Activated T-helper 1 cell treated with anti-CD3 and anti-CD28 coated beads, Interleukin-12 subunit alpha, Interleukin-12 subunit beta, Interleukin-2, Interleukin-4 antibody, amounts not matched to agents 30 ng/mL and 10 ng/mL and 1 ng/mL, durations not matched to agents 14 hours and 24 hours and 36 hours (primary cell): ENCODE data around the gene ZNF891. TPM values are rescaled to one million over a fixed set of nuclear protein-coding genes. Genes with fewer than 3 reads are reported as not detected.

Source experiments
- DNase-seq: peaks from one replicate; pipeline ENCODE4 v3.0.0; 2021; ENCODE audit warnings: low spot score
- H3K27ac Mint-ChIP-seq: one replicate; pipeline ENCODE4 v1.8.0; 2021; ENCODE audit warnings: mild to moderate bottlenecking, mixed read lengths
- H3K27me3 Mint-ChIP-seq: one replicate; pipeline ENCODE4 v1.8.0; 2022; ENCODE audit warnings: mild to moderate bottlenecking, moderate library complexity, mixed read lengths; ENCODE audit not compliant: insufficient read depth
- H3K36me3 Mint-ChIP-seq: one replicate; pipeline ENCODE4 v1.8.0; 2021; ENCODE audit warnings: low read depth, mixed read lengths
- H3K4me1 Mint-ChIP-seq: one replicate; pipeline ENCODE4 v1.8.0; 2021; ENCODE audit warnings: low read depth, mixed read lengths
- H3K4me3 Mint-ChIP-seq: one replicate; pipeline ENCODE4 v1.8.0; 2021; ENCODE audit warnings: mild to moderate bottlenecking, moderate library complexity, mixed read lengths
- H3K9me3 Mint-ChIP-seq: one replicate; pipeline ENCODE4 v1.8.0; 2021; ENCODE audit warnings: mixed read lengths
- intact Hi-C: fragments of 100-400 bp; cut with micrococcal nuclease; formaldehyde crosslinking; loops from one replicate; pipeline ENCODE4 v1.15.1; 2024
- total RNA-seq: library from RNA; stranded (reverse); gene quantifications from 2 replicates; pipeline ENCODE4 v1.2.3, GENCODE V29; 2022

Gene ZNF891
- total RNA-seq, 1 donor from 2014 or later, result 2.4 TPM

DNA sequence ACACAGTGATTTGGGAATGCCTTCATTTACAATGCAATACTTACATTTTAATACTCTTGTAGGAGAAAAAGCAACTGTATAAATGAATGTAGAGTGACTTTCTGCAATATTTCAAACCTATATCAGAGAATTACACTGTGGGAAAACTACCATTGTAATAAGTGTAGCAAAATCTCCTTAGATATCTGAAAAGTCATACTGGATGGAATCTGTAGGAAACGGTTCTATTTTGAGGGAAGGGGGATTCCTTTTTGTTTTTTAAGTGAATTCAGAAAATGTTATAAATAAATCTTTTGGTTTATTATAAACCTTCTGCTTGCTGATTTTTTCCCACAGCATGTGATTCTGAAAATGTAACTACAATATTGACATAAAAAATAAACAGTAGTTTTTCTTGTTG, 23.0 kb downstream of the ZNF891 start:
- no peaks in the 10 kb centered on the region for H3K27me3 Mint-ChIP-seq
- H3K9me3 Mint-ChIP-seq, result peaks cover 79% of the 10 kb centered on the region
- peaks cover 60% of the 10 kb centered on the region for H3K36me3 Mint-ChIP-seq
- H3K4me1 Mint-ChIP-seq, result no peaks in the 10 kb centered on the region
- no peak overlapping the region for H3K4me3 Mint-ChIP-seq
- intact Hi-C loops, result no loop called here
- H3K27ac Mint-ChIP-seq, result no peak overlapping the region
- DNase-seq, result no peak

DNA sequence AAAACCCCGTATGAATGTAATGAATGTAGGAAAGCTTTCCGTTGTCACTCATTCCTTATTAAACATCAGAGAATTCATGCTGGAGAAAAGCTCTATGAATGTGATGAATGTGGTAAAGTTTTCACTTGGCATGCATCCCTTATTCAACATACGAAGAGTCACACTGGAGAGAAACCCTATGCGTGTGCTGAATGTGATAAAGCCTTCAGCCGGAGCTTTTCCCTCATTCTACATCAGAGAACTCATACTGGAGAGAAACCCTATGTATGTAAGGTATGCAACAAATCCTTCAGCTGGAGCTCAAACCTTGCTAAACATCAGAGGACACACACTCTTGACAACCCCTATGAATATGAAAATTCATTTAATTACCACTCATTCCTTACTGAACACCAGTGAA, 23.8 kb downstream of the ZNF891 start:
- H3K27ac Mint-ChIP-seq, result no peak overlapping the region
- no peaks in the 10 kb centered on the region for H3K27me3 Mint-ChIP-seq

DNA sequence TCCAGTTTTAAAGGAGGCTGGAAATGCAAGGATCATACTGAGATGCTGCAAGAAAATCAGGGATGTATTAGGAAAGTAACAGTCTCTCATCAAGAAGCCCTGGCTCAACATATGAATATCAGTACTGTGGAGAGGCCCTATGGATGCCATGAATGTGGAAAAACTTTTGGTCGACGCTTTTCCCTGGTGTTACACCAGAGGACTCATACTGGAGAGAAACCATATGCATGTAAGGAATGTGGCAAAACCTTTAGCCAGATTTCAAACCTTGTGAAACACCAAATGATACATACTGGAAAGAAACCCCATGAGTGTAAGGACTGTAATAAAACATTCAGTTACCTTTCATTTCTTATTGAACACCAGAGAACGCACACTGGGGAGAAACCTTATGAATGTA, 24.5 kb downstream of the ZNF891 start:
- H3K36me3 Mint-ChIP-seq, result peaks cover 71% of the 10 kb centered on the region
- no peak overlapping the region for H3K27ac Mint-ChIP-seq
- H3K27me3 Mint-ChIP-seq, result no peaks in the 10 kb centered on the region
- intact Hi-C loops, result no loop called here
- no peaks in the 10 kb centered on the region for H3K4me1 Mint-ChIP-seq
- H3K9me3 Mint-ChIP-seq, result peaks cover 83% of the 10 kb centered on the region
- no peak overlapping the region for H3K4me3 Mint-ChIP-seq
- DNase-seq, result no peak

More for the DNA sequence above, 23.8 kb downstream of the ZNF891 start:
- DNase-seq, result no peak
- Mint-ChIP-seq H3K4me1 (no peaks in the 10 kb centered on the region), H3K9me3 (peaks cover 83% of the 10 kb centered on the region), H3K4me3 (no peak overlapping the region), H3K36me3 (peaks cover 66% of the 10 kb centered on the region)
- intact Hi-C loops, result no loop called here

DNA sequence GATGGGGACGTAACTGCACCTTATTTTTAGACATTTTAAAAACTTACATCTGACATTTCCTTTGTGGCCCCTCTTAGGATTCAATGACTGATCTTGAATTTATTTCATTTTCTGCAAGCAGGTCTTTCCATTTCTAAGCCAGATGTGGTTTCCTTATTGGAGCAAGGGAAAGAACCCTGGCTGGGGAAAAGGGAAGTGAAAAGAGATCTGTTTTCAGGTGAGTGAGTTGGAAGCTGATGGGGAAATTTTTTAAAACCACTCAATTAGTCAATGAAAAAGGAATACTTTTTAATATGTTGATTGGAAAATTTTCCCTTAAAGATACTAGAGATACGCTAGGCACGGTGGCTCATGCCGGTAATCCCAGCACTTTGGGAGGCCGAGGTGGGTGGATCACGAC, 46.7 kb downstream of the ZNF891 start:
- DNase-seq, result no peak
- Mint-ChIP-seq H3K36me3 (peaks cover 61% of the 10 kb centered on the region), H3K9me3 (peaks cover 50% of the 10 kb centered on the region), H3K27me3 (no peaks in the 10 kb centered on the region), H3K27ac (no peak overlapping the region), H3K4me1 (no peaks in the 10 kb centered on the region), H3K4me3 (no peak overlapping the region)
- intact Hi-C loops, result no loop called here

DNA sequence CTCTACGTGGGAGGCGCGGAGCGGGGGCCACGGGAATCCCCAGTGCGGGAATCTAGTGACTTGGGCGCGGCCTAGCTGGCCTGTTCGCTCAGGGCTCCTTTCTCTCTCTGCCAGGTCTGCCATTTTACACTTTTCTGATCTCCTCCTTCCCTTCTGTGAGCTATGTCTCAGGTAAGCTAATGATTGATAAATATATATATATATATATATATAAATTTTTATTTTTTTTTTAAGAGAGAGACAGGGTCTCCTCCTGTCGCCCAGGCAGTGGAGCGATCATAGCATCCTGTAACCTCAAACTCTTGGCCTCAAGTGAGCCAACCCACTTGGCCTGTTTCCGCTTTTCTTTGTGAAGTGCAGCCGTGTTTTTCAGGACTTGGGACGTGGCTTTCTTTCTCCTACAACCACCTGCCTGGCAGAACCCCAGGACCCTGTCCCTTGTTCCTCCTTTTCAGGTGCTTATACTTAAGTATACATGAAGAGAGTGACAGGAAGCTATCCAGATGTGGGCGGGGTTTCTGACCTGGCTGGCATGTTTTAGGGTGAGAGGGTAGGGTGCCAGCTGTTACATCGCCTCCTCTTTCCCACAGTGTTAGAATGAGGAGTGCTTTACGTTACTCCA, 48.8 kb downstream of the ZNF891 start:
- Mint-ChIP-seq H3K27ac (peak overlapping the region; percentile 84), H3K4me3 (no peak overlapping the region), H3K9me3 (peaks cover 50% of the 10 kb centered on the region), H3K36me3 (peaks cover 42% of the 10 kb centered on the region), H3K27me3 (no peaks in the 10 kb centered on the region), H3K4me1 (no peaks in the 10 kb centered on the region)
- DNase-seq, result no peak
- intact Hi-C loops, result no loop called here

DNA sequence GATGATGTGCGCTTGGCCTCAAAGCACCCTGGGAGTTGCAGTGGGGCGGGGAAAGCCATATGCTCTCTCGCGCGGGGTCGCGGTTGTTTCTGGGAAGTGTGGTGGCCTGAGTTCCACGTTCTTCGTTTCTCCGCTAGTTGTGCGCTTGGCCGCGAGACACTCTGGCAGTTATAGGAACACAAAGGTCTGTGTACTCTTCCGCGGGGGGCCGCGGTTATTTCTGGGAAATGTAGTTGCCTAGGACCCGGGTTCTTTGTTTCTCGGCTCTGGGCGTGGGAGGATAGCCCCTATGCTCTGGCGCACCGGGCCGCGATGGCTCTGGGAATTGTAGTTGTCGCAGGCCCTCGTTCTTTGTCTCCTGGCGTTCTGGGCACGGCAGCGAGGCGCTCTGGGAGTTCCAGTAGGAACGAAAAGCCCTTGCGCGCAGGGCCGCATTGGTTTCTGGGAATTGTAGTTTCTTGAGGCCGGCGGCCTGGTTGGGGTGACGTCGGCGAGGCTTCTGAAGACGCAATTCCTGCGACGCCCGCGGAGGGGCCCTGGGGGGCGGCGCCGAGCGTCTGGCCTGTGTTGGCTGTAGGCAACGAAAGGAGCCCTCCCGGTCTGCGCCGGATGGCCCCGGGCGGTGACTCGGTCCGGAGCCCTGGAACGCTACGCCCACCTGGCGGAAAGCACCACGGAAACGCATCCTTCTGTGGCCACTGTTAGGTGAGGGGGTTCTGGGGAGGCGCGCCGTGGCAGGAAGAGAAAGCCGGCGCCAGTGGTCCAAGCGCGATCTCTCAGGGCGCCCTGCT, 49.5 kb downstream of the ZNF891 start, which contains the start of gene ZNF140:
TSS of gene ZNF140 (plus strand) at position 556 of the 791 bp plus-strand sequence. CDS start 398 bp downstream, outside the sequence.
- peak; percentile 93 for DNase-seq
- H3K36me3 Mint-ChIP-seq, result peaks cover 37% of the 10 kb centered on the region
- H3K27ac Mint-ChIP-seq, result peak within 1 kb of the TSS; percentile 84
- no peaks in the 10 kb centered on the region for H3K27me3 Mint-ChIP-seq
- H3K4me3 Mint-ChIP-seq, result no peak within 1 kb of the TSS
- intact Hi-C loops, result loop anchor here (1.0 kb wide), 8 partner anchors 43 to 251 kb away; partner anchors contain the start of genes CHFR, ZNF10, ZNF26 and ZNF268
- H3K4me1 Mint-ChIP-seq, result no peaks in the 10 kb centered on the region
- peaks cover 49% of the 10 kb centered on the region for H3K9me3 Mint-ChIP-seq

DNA sequence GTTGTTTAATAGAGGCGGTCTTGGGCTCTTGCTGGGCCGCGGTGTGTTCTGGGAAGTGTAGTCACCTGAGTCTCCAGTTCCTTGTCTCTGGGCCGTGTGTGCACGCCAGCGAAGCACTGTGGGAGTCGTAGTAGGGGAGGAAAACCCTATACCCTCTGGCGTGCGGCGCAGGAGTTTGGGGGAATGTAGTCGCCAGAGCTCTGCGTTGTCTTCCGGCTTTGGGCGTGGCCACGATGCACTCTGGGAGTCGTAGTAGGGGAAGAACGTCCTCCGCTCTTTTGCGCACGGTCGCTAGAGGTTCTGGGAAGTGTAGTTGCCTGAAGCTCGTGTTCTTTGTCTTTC, 50.1 kb downstream of the ZNF891 start:
- H3K4me3 Mint-ChIP-seq, result no peak overlapping the region
- H3K27me3 Mint-ChIP-seq, result no peaks in the 10 kb centered on the region
- H3K36me3 Mint-ChIP-seq, result peaks cover 33% of the 10 kb centered on the region
- H3K27ac Mint-ChIP-seq, result no peak overlapping the region
- peak; percentile 95 for DNase-seq
- no peaks in the 10 kb centered on the region for H3K4me1 Mint-ChIP-seq
- intact Hi-C loops, result loop anchor here (1.0 kb wide), 8 partner anchors 43 to 251 kb away; partner anchors contain the start of genes CHFR, ZNF10, ZNF26 and ZNF268
- peaks cover 50% of the 10 kb centered on the region for H3K9me3 Mint-ChIP-seq

DNA sequence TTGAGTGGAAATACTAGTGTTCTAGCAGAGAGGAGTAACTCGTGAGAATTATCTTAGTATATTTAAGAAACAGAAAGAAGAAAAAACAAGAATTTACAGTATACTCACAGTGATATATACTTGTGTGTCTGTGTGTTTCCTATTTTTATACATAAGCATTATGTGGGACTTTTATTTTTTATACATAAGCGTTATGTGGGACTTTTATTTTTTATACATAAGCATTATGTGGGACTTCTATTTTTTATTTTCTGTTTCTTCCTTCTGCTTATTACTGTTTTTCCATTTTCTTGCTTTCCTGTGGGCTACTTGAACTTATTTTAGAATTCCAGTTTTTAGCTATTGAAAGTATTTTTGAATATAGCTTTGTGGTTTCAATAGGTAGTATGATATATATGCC, 56.2 kb downstream of the ZNF891 start:
- DNase-seq, result no peak
- no peak overlapping the region for H3K27ac Mint-ChIP-seq
- intact Hi-C loops, result no loop called here
- no peaks in the 10 kb centered on the region for H3K4me1 Mint-ChIP-seq
- H3K36me3 Mint-ChIP-seq, result peaks cover 2% of the 10 kb centered on the region
- no peak overlapping the region for H3K4me3 Mint-ChIP-seq
- H3K9me3 Mint-ChIP-seq, result peaks cover 54% of the 10 kb centered on the region
- no peaks in the 10 kb centered on the region for H3K27me3 Mint-ChIP-seq

DNA sequence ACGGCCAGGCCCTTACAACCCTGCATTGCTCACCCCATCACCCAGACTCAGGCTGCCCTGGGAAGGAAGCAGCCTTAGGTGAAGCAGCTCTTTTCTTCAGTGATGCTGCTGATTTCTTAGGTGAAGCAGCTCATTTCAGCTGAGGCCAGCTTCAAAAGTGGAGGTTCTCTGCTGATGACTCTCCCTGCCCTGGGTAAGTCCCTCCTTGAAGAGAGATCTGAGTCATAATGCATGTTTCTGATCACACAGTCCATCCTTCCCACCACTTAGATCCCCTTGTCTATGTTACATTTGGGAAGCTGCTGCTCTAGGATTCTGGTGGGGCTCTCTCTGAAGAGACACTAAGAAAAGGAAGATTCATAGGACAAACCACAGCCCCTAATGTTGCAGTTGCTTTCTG, 66.5 kb downstream of the ZNF891 start:
- Mint-ChIP-seq H3K4me3 (no peak overlapping the region), H3K36me3 (peaks cover 9% of the 10 kb centered on the region), H3K4me1 (no peaks in the 10 kb centered on the region), H3K27me3 (no peaks in the 10 kb centered on the region), H3K27ac (no peak overlapping the region), H3K9me3 (peaks cover 68% of the 10 kb centered on the region)
- intact Hi-C loops, result no loop called here
- DNase-seq, result no peak

DNA sequence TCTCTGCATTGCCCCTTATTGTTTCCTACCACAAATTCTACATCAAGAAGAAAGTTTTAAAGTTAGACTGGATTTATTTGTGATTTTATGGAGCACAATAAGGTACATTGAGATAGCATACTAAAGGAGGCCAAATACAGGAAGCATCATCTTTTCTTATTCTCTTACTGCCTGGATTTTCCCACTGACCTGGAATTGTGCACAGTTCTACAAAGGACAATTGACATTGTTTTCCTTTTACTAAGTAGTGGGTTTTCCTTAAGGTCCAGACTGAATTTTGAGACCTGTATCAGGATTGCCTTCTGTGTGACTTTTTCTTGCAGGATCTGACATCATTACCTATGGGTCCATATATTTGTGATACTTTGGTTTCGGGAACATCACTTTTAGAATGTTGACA, 68.1 kb downstream of the ZNF891 start:
- H3K27me3 Mint-ChIP-seq, result no peaks in the 10 kb centered on the region
- intact Hi-C loops, result no loop called here
- no peak for DNase-seq
- H3K4me3 Mint-ChIP-seq, result no peak overlapping the region
- peaks cover 24% of the 10 kb centered on the region for H3K36me3 Mint-ChIP-seq
- H3K4me1 Mint-ChIP-seq, result no peaks in the 10 kb centered on the region
- peaks cover 73% of the 10 kb centered on the region for H3K9me3 Mint-ChIP-seq
- H3K27ac Mint-ChIP-seq, result no peak overlapping the region

DNA sequence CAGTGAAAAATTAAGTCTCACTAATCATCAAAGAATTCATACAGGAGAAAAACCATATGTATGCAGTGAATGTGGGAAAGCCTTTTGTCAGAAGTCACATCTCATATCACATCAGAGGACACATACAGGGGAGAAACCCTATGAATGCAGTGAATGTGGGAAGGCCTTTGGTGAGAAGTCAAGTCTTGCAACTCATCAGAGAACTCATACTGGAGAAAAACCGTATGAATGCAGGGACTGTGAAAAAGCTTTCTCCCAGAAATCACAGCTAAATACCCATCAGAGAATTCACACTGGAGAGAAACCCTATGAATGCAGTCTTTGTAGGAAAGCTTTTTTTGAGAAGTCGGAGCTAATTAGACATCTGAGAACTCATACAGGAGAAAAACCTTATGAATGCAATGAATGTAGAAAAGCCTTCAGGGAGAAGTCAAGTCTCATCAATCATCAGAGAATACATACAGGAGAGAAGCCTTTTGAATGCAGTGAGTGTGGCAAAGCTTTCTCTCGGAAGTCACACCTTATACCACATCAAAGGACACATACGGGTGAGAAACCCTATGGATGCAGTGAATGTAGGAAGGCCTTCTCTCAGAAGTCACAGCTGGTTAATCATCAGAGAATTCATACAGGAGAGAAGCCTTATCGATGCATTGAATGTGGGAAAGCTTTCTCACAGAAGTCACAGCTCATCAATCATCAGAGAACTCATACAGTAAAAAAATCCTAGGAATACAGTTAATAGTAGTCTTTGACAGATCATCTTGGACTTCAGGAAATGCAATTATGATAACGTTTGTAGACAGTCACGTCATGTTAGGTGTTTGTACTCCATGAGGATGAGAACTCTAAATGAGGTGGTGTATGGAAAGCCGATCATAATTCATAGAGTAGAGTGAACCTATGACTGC, 71.6 kb downstream of the ZNF891 start:
- no peaks in the 10 kb centered on the region for H3K4me1 Mint-ChIP-seq
- H3K36me3 Mint-ChIP-seq, result peaks cover 35% of the 10 kb centered on the region
- no peak overlapping the region for H3K4me3 Mint-ChIP-seq
- no peaks in the 10 kb centered on the region for H3K27me3 Mint-ChIP-seq
- H3K9me3 Mint-ChIP-seq, result peaks cover 65% of the 10 kb centered on the region
- intact Hi-C loops, result no loop called here
- no peak for DNase-seq
- H3K27ac Mint-ChIP-seq, result no peak overlapping the region

DNA sequence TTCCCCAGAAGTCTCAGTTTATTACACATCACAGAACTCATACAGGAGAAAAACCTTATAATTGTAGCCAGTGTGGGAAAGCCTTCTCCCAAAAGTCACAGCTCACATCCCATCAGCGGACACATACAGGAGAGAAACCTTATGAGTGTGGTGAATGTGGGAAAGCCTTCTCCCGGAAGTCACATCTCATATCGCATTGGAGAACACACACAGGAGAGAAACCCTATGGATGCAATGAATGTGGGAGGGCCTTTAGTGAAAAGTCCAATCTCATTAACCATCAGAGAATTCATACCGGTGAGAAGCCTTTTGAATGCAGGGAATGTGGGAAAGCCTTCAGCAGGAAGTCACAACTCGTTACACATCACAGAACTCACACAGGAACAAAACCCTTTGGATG, 72.6 kb downstream of the ZNF891 start:
- Mint-ChIP-seq H3K27ac (no peak overlapping the region), H3K27me3 (no peaks in the 10 kb centered on the region), H3K36me3 (peaks cover 44% of the 10 kb centered on the region), H3K4me3 (no peak overlapping the region), H3K4me1 (no peaks in the 10 kb centered on the region), H3K9me3 (peaks cover 65% of the 10 kb centered on the region)
- intact Hi-C loops, result no loop called here
- no peak for DNase-seq
